IPS DF 6.9 (cell line): ENCODE measurements around the gene CHCHD6.
"Not testable (repeated sequence)": the region's sequence is repeated elsewhere in the genome, so short reads cannot be mapped to it uniquely, and the experiment has no call there.

Experiments used
- DNase-seq: peaks from one replicate; pipeline ENCODE4 v3.0.0-alpha.2; 2013; ENCODE audit warnings: low read depth, low spot score
- H3K27ac ChIP-seq: one replicate; pipeline ENCODE4 v1.5.1; 2013; ENCODE audit warnings: low read length, control low read depth
- H3K27me3 ChIP-seq: 2 replicates; pipeline ENCODE4 v1.6.1; 2013; ENCODE audit warnings: mild to moderate bottlenecking, low read length; ENCODE audit not compliant: control insufficient read depth, insufficient read depth
- H3K36me3 ChIP-seq: 2 replicates; pipeline ENCODE4 v1.6.1; 2013; ENCODE audit warnings: low read length; ENCODE audit not compliant: control insufficient read depth, insufficient read depth
- H3K4me1 ChIP-seq: 2 replicates; pipeline ENCODE4 v1.6.1; 2013; ENCODE audit warnings: low read length; ENCODE audit not compliant: control insufficient read depth, insufficient read depth
- H3K4me3 ChIP-seq: 2 replicates; pipeline ENCODE4 v1.5.1; 2013; ENCODE audit warnings: mild to moderate bottlenecking, low read length
- H3K9me3 ChIP-seq: 2 replicates; pipeline ENCODE4 v1.6.1; 2013; ENCODE audit warnings: low read length, inconsistent platforms; ENCODE audit not compliant: control insufficient read depth, insufficient read depth
- WGBS: extraction: QIAGEN DNeasy Blood & Tissue Kit; methylation state at CpG from one replicate; pipeline ENCODE4 v1.1.7; 2013; ENCODE audit warnings: mixed read lengths, missing lambda C conversion rate; ENCODE audit not compliant: insufficient read length, insufficient coverage; 5-methylcytosine and 5-hydroxymethylcytosine counted together

The CHCHD6 gene

GRCh38 chr3:126798521-126798920 lies 94.5 kb downstream of the CHCHD6 start:
- DNase-seq = no peak
- no CpG with 5 or more reads among the region's 9 CpGs for WGBS

GRCh38 chr3:126799099-126799498 lies 95.1 kb downstream of the CHCHD6 start:
- Histone ChIP-seq H3K9me3 (peaks cover 4% of the 10 kb centered on the region), H3K27ac (no peak overlapping the region), H3K4me3 (no peak overlapping the region), H3K4me1 (peaks cover 1% of the 10 kb centered on the region; the same call in 1 of the 2 replicates), H3K36me3 (peaks cover 5% of the 10 kb centered on the region; the same call in 1 of the 2 replicates), H3K27me3 (no peaks in the 10 kb centered on the region)
- WGBS = no CpG with 5 or more reads among the region's 2 CpGs
- no peak for DNase-seq

More at GRCh38 chr3:126798521-126798920, 94.5 kb downstream of the CHCHD6 start:
- Histone ChIP-seq H3K27ac (no peak overlapping the region), H3K9me3 (peaks cover 4% of the 10 kb centered on the region), H3K27me3 (no peaks in the 10 kb centered on the region), H3K4me1 (peaks cover 1% of the 10 kb centered on the region; the same call in 1 of the 2 replicates), H3K4me3 (no peak overlapping the region), H3K36me3 (peaks cover 5% of the 10 kb centered on the region; the same call in 1 of the 2 replicates)

DNA sequence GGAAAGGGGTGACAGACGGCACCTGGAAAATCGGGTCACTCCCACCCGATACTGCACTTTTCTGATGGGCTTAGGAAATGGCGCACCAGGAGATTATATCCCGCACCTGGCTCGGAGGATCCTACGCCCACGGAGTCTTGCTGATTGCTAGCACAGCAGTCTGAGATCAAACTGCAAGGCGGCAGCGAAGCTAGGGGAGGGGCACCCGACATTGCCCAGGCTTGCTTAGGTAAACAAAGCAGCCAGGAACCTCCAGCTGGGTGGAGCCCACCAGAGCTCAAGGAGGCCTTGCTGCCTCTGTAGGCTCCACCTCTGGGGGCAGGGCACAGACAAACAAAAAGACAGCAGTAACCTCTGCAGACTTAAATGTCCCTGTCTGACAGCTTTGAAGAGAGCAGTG lies 97.3 kb downstream of the CHCHD6 start:
- WGBS = no CpG with 5 or more reads among the region's 11 CpGs

GRCh38 chr3:126807795-126808194 lies 103.8 kb downstream of the CHCHD6 start:
- H3K27me3 ChIP-seq = no peaks in the 10 kb centered on the region
- WGBS = no CpG with 5 or more reads among the region's 4 CpGs

More for the DNA sequence above, 97.3 kb downstream of the CHCHD6 start:
- DNase-seq, H3K4me3 ChIP-seq, H3K4me1 ChIP-seq, H3K27ac ChIP-seq, H3K36me3 ChIP-seq, H3K9me3 ChIP-seq, H3K27me3 ChIP-seq: not testable (repeated sequence)

GRCh38 chr3:126811530-126811929 lies 107.5 kb downstream of the CHCHD6 start:
- Histone ChIP-seq H3K36me3 (no peaks in the 10 kb centered on the region), H3K4me3 (no peak overlapping the region), H3K27ac (no peak overlapping the region), H3K27me3 (no peaks in the 10 kb centered on the region), H3K9me3 (no peaks in the 10 kb centered on the region), H3K4me1 (peaks cover 3% of the 10 kb centered on the region; the same call in 1 of the 2 replicates)
- no CpG with 5 or more reads among the region's 1 CpG for WGBS
- DNase-seq = no peak

More at GRCh38 chr3:126807795-126808194, 103.8 kb downstream of the CHCHD6 start:
- Histone ChIP-seq H3K9me3 (no peaks in the 10 kb centered on the region), H3K27ac (no peak overlapping the region), H3K4me1 (no peaks in the 10 kb centered on the region), H3K4me3 (no peak overlapping the region), H3K36me3 (no peaks in the 10 kb centered on the region)
- no peak for DNase-seq

DNA sequence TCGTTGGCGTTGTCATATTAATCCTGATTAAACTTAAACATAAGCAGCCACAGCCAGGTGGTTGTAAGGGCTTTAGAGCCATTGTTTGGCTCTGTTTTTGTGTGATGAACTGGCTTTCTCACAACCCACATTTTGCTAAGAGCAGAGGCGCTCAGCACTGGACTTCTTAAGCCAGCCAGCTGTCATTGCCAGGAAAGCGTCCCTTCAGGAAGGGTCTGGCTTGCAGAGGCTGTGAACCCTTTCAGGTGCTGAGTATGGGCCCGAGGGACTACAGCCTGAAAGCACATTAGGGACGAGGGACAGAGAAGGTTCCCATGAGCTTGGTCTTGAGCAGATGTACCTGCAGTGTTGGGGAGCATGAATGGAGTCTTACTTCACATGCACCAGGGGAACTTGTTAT lies 112.3 kb downstream of the CHCHD6 start:
- Histone ChIP-seq H3K9me3 (no peaks in the 10 kb centered on the region), H3K27me3 (no peaks in the 10 kb centered on the region), H3K36me3 (no peaks in the 10 kb centered on the region), H3K4me3 (no peak overlapping the region), H3K4me1 (peaks cover 11% of the 10 kb centered on the region), H3K27ac (no peak overlapping the region)
- DNase-seq = no peak
- WGBS = no CpG with 5 or more reads among the region's 6 CpGs

GRCh38 chr3:126816986-126817777 lies 113.1 kb downstream of the CHCHD6 start:
- Histone ChIP-seq H3K36me3 (no peaks in the 10 kb centered on the region), H3K27ac (no peak overlapping the region), H3K4me1 (peaks cover 11% of the 10 kb centered on the region), H3K27me3 (no peaks in the 10 kb centered on the region), H3K4me3 (no peak overlapping the region), H3K9me3 (no peaks in the 10 kb centered on the region)
- WGBS = no CpG with 5 or more reads among the region's 6 CpGs
- peak; percentile 18 for DNase-seq

GRCh38 chr3:126817781-126818180 lies 113.7 kb downstream of the CHCHD6 start:
- no CpG with 5 or more reads among the region's 1 CpG for WGBS
- no peak overlapping the region for H3K4me3 ChIP-seq

DNA sequence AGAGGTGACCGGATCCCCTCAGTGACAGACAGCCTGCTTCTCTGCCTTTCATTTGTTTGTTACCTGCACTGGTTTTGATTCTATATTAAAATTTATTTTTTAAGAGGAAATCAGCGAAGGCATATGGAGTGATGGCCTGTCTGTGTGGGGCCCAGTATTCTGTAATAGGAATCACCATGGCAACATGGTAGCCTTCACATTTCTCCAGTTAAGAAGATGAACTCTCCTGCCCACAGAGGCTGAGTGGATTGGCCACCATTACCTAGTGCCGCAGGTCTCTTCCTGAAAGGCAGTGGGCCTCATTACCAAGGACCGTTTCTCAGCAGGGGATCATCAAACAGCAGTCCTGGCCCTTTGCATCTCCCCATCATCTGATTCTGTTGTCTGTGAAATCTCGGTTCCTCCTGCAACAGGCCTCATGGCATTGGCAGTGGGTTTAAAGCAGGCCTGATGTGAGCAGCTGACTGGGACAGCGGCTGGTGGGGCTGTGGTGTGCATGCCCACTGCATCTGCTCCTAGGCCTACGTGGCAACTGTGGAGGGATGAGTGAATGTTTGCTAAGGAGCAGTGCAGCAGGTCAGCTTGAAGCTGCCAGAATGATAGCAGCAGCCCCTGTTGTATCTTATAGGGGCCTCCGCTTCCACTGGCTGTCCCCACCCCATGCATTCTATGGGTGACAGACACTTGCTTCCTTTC lies 114.5 kb downstream of the CHCHD6 start:
- H3K27me3 ChIP-seq = no peaks in the 10 kb centered on the region
- H3K36me3 ChIP-seq = no peaks in the 10 kb centered on the region
- no peak for DNase-seq
- no peak overlapping the region for H3K27ac ChIP-seq
- WGBS = no CpG with 5 or more reads among the region's 8 CpGs
- H3K4me3 ChIP-seq = no peak overlapping the region
- peaks cover 11% of the 10 kb centered on the region for H3K4me1 ChIP-seq
- no peaks in the 10 kb centered on the region for H3K9me3 ChIP-seq

More at GRCh38 chr3:126817781-126818180, 113.7 kb downstream of the CHCHD6 start:
- Histone ChIP-seq H3K36me3 (no peaks in the 10 kb centered on the region), H3K9me3 (no peaks in the 10 kb centered on the region), H3K27me3 (no peaks in the 10 kb centered on the region), H3K4me1 (peaks cover 11% of the 10 kb centered on the region), H3K27ac (no peak overlapping the region)
- DNase-seq = no peak

GRCh38 chr3:126826693-126827092 lies 122.7 kb downstream of the CHCHD6 start:
- WGBS = no CpG with 5 or more reads among the region's 2 CpGs

More at GRCh38 chr3:126826693-126827092, 122.7 kb downstream of the CHCHD6 start:
- Histone ChIP-seq H3K27me3 (no peaks in the 10 kb centered on the region), H3K9me3 (no peaks in the 10 kb centered on the region), H3K27ac (no peak overlapping the region), H3K4me3 (no peak overlapping the region), H3K36me3 (no peaks in the 10 kb centered on the region), H3K4me1 (no peaks in the 10 kb centered on the region)
- no peak for DNase-seq
